Suprapubic skin (tissue), 3 donors: Measurements from ENCODE around the gene FBLN1.

Experiments used
- CTCF ChIP-seq, 2 donors: fragments of 200-600 bp in 1 of 2; fragments of 450-650 bp in 1 of 2; sonication (generic) in 1 of 2; IDR thresholded peaks; one replicate each; pipeline ENCODE4 v1.5.1; 2016 to 2019; ENCODE audit warnings: antibody characterized with exemption in 2 of 2, mild to moderate bottlenecking in 1 of 2, moderate library complexity in 1 of 2
- POLR2A ChIP-seq, 2 donors: fragments of 450-650 bp; IDR thresholded peaks; one replicate each; pipeline ENCODE4 v1.6.1; 2017; ENCODE audit warnings: antibody characterized with exemption in 2 of 2, mild to moderate bottlenecking in 2 of 2, moderate library complexity in 2 of 2

GRCh38 chr22:45469281-45470073 lies 33.2 kb upstream of the FBLN1 start:
- no peak for TF ChIP-seq POLR2A (IDR thresholded peaks at IDR 0.05)
- TF ChIP-seq CTCF (IDR thresholded peaks at IDR 0.05): no peak
